KOPT-K1 (cell line): ENCODE results near the gene SLC6A18.
"Not testable (repeated sequence)": the region's sequence is repeated elsewhere in the genome, so short reads cannot be mapped to it uniquely, and the experiment has no call there.

Experiments
- H3K27ac ChIP-seq: fragments of 200-600 bp; sonication (generic); 2 replicates; pipeline ENCODE4 v1.5.1; 2016; ENCODE audit warnings: antibody characterized with exemption, mild to moderate bottlenecking, low read depth, low read length; ENCODE audit not compliant: poor library complexity, severe bottlenecking
- H3K36me3 ChIP-seq: fragments of 200-600 bp; sonication (generic); 2 replicates; pipeline ENCODE4 v1.5.1; 2017; ENCODE audit warnings: antibody characterized with exemption, mild to moderate bottlenecking, low read length, moderate library complexity; ENCODE audit not compliant: insufficient read depth
- H3K9me3 ChIP-seq: fragments of 200-600 bp; sonication (generic); 2 replicates; pipeline ENCODE4 v1.5.1; 2017; ENCODE audit warnings: antibody characterized with exemption, low read length, mild to moderate bottlenecking; ENCODE audit not compliant: insufficient read depth, poor library complexity, severe bottlenecking

SLC6A18 gene

GRCh38 chr5:1256776-1257175 lies 31.6 kb downstream of the SLC6A18 start:
- H3K36me3 ChIP-seq = no peaks in the 10 kb centered on the region
- no peaks in the 10 kb centered on the region for H3K9me3 ChIP-seq
- H3K27ac ChIP-seq = no peak overlapping the region

- Histone ChIP-seq H3K36me3 (no peaks in the 10 kb centered on the region), H3K9me3 (no peaks in the 10 kb centered on the region), H3K27ac (no peak overlapping the region)
These were observed 32.2 kb downstream of the SLC6A18 start for GRCh38 chr5:1257363-1257762.

GRCh38 chr5:1257841-1258240 lies 32.7 kb downstream of the SLC6A18 start:
- H3K36me3 ChIP-seq = no peaks in the 10 kb centered on the region
- H3K27ac ChIP-seq = no peak overlapping the region
- H3K9me3 ChIP-seq = no peaks in the 10 kb centered on the region

- no peaks in the 10 kb centered on the region for H3K36me3 ChIP-seq
- no peak overlapping the region for H3K27ac ChIP-seq
- no peaks in the 10 kb centered on the region for H3K9me3 ChIP-seq
These were observed 34.8 kb downstream of the SLC6A18 start for GRCh38 chr5:1259806-1260480.

GRCh38 chr5:1261643-1262042 lies 36.5 kb downstream of the SLC6A18 start:
- H3K36me3 ChIP-seq = no peaks in the 10 kb centered on the region
- H3K27ac ChIP-seq = no peak overlapping the region
- H3K9me3 ChIP-seq = no peaks in the 10 kb centered on the region

- Histone ChIP-seq H3K27ac (no peak overlapping the region), H3K36me3 (no peaks in the 10 kb centered on the region), H3K9me3 (no peaks in the 10 kb centered on the region)
These were observed 37.2 kb downstream of the SLC6A18 start for GRCh38 chr5:1262381-1262780.

- H3K36me3 ChIP-seq = no peaks in the 10 kb centered on the region
- H3K9me3 ChIP-seq = no peaks in the 10 kb centered on the region
These were observed 39.0 kb downstream of the SLC6A18 start for GRCh38 chr5:1264211-1264610.

GRCh38 chr5:1265026-1265425 lies 39.8 kb downstream of the SLC6A18 start:
- H3K36me3 ChIP-seq = no peaks in the 10 kb centered on the region
- no peaks in the 10 kb centered on the region for H3K9me3 ChIP-seq
- no peak overlapping the region for H3K27ac ChIP-seq

More at GRCh38 chr5:1264211-1264610, 39.0 kb downstream of the SLC6A18 start:
- no peak overlapping the region for H3K27ac ChIP-seq

- Histone ChIP-seq H3K9me3 (no peaks in the 10 kb centered on the region), H3K27ac (no peak overlapping the region), H3K36me3 (no peaks in the 10 kb centered on the region)
These were observed 40.6 kb downstream of the SLC6A18 start for GRCh38 chr5:1265461-1266455.

GRCh38 chr5:1266791-1267190 lies 41.6 kb downstream of the SLC6A18 start:
- no peak overlapping the region for H3K27ac ChIP-seq
- H3K9me3 ChIP-seq = no peaks in the 10 kb centered on the region
- H3K36me3 ChIP-seq = no peaks in the 10 kb centered on the region

- H3K36me3 ChIP-seq, H3K27ac ChIP-seq, H3K9me3 ChIP-seq: not testable (repeated sequence)
These were observed 42.3 kb downstream of the SLC6A18 start for GRCh38 chr5:1267464-1267863.

- Histone ChIP-seq H3K36me3 (no peaks in the 10 kb centered on the region), H3K9me3 (no peaks in the 10 kb centered on the region), H3K27ac (no peak overlapping the region)
These were observed 42.9 kb downstream of the SLC6A18 start for GRCh38 chr5:1268056-1268455.

- Histone ChIP-seq H3K36me3 (no peaks in the 10 kb centered on the region), H3K27ac (no peak overlapping the region), H3K9me3 (no peaks in the 10 kb centered on the region)
These were observed 43.5 kb downstream of the SLC6A18 start for GRCh38 chr5:1268666-1269065.

- Histone ChIP-seq H3K9me3 (no peaks in the 10 kb centered on the region), H3K27ac (no peak overlapping the region), H3K36me3 (no peaks in the 10 kb centered on the region)
These were observed 45.2 kb downstream of the SLC6A18 start for GRCh38 chr5:1270426-1270825.
